Fibroblast of lung (primary cell): ENCODE data around the gene PLB1.

Experiments used
- CTCF ChIP-seq, 2 donors: IDR thresholded peaks in 1 of 2; conservative IDR thresholded peaks in 1 of 2; 1 replicate in 1 of 2; 2 replicates in 1 of 2; pipeline ENCODE4 v1.5.1; 2011 to 2012; ENCODE audit warnings: low read length in 2 of 2, control low read depth in 1 of 2, inconsistent platforms in 1 of 2, low read depth in 1 of 2, mild to moderate bottlenecking in 1 of 2
- EZH2 ChIP-seq: IDR thresholded peaks from 2 replicates; pipeline ENCODE4 v1.5.1; 2012; ENCODE audit warnings: low read length, control low read depth, mild to moderate bottlenecking; ENCODE audit errors: missing control alignments

GRCh38 chr2:28527196-28527595 is 31.3 kb downstream of the PLB1 start:
- no peak for TF ChIP-seq EZH2
- TF ChIP-seq CTCF (conservative IDR thresholded peaks at IDR 0.05 in 1 of 2, IDR thresholded peaks at IDR 0.05 in 1 of 2; ENCODE audit: low read depth in 1 of 2, low read length in 2 of 2), result no peak
